ENCODE data around the gene MKNK1. TPM values are rescaled to one million over a fixed set of nuclear protein-coding genes. Genes with fewer than 3 reads are reported as not detected.

MKNK1 gene
- total RNA-seq, 1 experiment from 2014 or later = 40.1 TPM

DNA sequence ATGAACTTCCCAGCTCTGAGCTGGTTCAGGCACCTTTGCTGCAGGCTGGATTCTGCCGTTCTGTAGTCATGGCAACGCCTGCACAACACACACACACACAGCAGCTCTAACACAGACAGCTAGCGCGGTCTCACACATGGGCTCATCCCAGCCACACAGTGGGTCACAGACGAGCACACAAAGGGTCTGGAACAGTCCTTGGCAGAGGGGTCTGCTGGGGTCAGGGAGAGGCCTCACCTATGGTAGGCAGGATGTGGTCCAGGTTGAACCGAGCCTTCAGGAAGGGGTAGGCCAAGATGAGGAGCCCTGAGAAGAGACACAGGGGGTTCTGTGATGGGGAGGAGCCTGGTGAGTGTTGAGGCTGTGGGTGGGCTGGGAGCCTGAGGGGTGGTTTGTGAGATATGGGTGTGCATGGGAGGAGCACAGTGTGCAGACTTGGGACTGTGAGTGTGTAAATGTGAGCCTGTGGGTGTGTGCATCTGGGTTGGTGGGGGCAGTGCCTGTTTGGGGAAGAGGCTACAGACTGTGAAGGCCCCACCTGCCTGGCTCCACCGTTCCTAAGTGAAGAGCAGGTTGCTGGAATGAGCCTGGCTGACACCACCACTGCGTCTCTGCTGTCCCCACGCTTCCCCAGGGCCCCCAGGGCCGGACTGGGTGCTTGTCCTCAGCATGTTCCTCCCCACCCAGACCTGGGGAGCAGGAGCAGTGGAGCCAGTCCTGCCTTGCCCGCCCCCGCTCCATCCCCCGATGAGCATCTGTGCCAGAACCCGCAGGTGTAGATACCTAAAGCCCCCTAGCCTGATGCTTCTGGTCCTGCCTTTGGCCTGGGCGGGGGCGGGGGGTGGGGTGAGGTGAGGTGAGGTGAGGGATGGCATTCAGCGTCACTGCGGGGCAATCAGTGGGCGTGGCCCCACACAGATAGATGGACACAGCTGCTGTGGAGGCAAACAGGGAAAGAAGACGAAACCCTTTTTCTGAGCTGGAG lies 54.1 kb downstream of the MKNK1 start:
- H3K27me3 ChIP-seq (ENCODE audit: control insufficient read depth, insufficient read depth, low read length) = no peaks in the 10 kb centered on the region
- CTCF ChIA-PET = interaction anchor here (0.6 kb wide), 1 partner anchor 483 kb away, joined by 4 read pairs; no protein-coding TSS in a partner anchor
- intact Hi-C loops (cut with micrococcal nuclease; ENCODE audit: unreplicated experiment) = no loop called here

DNA sequence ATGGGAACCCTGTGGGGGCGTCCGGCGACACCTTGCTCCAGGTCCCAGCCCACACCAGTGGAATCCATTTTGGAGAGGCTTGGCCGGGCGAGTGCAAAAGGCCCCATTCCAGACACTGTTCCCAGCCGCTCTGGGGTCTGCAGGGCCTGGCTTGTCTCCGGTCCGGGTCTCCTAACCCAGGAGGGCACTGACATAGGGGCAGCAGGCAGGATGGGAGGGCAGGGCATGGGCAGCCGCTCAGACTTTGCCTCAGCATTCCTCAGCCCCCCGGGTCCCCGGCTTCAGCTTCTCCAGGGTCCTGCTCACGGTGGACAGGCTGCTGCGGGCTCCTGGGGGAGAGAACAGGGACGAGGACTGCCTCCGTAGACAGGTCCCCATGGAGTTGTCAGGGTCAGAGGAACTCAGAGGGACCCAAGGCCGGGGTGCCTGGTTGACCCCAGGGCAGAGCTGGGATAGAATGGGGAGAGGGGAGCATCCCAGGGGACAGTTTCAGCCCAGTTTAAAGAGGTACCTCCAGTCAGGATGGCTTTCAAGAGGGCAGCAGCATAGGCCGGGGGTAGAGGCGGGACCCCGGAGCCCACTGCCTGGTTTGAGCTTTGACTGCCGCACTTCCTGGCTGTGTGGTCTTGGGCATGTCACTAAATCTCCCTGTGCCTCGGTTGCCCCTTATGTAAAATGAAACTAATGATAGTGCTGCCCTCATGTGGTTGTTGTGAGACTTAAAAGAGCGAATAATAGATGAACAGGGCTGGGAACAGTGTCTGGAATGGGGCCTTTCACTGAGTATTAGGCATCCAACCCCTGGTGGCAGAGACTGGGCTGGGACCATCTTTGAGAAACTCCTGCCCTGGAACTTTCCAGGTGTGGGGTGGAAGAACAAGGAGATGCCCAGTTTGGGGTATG lies 56.3 kb downstream of the MKNK1 start:
- no peaks in the 10 kb centered on the region for H3K9me3 ChIP-seq (ENCODE audit: control insufficient read depth, insufficient read depth, low read depth, low read length)
- TF ChIP-seq, protein P1, sequence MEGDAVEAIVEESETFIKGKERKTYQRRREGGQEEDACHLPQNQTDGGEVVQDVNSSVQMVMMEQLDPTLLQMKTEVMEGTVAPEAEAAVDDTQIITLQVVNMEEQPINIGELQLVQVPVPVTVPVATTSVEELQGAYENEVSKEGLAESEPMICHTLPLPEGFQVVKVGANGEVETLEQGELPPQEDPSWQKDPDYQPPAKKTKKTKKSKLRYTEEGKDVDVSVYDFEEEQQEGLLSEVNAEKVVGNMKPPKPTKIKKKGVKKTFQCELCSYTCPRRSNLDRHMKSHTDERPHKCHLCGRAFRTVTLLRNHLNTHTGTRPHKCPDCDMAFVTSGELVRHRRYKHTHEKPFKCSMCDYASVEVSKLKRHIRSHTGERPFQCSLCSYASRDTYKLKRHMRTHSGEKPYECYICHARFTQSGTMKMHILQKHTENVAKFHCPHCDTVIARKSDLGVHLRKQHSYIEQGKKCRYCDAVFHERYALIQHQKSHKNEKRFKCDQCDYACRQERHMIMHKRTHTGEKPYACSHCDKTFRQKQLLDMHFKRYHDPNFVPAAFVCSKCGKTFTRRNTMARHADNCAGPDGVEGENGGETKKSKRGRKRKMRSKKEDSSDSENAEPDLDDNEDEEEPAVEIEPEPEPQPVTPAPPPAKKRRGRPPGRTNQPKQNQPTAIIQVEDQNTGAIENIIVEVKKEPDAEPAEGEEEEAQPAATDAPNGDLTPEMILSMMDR (IDR thresholded peaks at IDR 0.05) = peak; percentile 82
- TF ChIP-seq, protein P2, sequence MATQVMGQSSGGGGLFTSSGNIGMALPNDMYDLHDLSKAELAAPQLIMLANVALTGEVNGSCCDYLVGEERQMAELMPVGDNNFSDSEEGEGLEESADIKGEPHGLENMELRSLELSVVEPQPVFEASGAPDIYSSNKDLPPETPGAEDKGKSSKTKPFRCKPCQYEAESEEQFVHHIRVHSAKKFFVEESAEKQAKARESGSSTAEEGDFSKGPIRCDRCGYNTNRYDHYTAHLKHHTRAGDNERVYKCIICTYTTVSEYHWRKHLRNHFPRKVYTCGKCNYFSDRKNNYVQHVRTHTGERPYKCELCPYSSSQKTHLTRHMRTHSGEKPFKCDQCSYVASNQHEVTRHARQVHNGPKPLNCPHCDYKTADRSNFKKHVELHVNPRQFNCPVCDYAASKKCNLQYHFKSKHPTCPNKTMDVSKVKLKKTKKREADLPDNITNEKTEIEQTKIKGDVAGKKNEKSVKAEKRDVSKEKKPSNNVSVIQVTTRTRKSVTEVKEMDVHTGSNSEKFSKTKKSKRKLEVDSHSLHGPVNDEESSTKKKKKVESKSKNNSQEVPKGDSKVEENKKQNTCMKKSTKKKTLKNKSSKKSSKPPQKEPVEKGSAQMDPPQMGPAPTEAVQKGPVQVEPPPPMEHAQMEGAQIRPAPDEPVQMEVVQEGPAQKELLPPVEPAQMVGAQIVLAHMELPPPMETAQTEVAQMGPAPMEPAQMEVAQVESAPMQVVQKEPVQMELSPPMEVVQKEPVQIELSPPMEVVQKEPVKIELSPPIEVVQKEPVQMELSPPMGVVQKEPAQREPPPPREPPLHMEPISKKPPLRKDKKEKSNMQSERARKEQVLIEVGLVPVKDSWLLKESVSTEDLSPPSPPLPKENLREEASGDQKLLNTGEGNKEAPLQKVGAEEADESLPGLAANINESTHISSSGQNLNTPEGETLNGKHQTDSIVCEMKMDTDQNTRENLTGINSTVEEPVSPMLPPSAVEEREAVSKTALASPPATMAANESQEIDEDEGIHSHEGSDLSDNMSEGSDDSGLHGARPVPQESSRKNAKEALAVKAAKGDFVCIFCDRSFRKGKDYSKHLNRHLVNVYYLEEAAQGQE (IDR thresholded peaks at IDR 0.05; ENCODE audit: insufficient read depth in 1 of 2, low read depth in 2 of 2, low read length in 1 of 2) = no peak
- ATAC-seq (peak; percentile 81), DNase-seq (ENCODE audit: low read depth, low spot score) (peak; percentile 27)
- H3K36me3 ChIP-seq (ENCODE audit: control insufficient read depth, insufficient read depth, low read length) = no peaks in the 10 kb centered on the region
- CTCF ChIA-PET = interaction anchor here (0.6 to 1.8 kb wide), 3 partner anchors 14 to 119 kb away, joined by 4 to 7 read pairs (median 4); no protein-coding TSS in a partner anchor
- POLR2A ChIA-PET = interaction anchor here (0.7 kb wide), 1 partner anchor 23 kb away, joined by 4 read pairs; no protein-coding TSS in a partner anchor
- intact Hi-C loops (cut with micrococcal nuclease; ENCODE audit: unreplicated experiment) (no loop called here), in situ Hi-C loops (cut with HindIII; ENCODE audit: low pct_unique_long_range_greater_than_20kb, low sequenced_read_pairs) (no loop called here)
- no TSS peak for BruUV-seq (replicated peaks)
- no peaks in the 10 kb centered on the region for H3K27me3 ChIP-seq (ENCODE audit: control insufficient read depth, insufficient read depth, low read length)
- H3K4me3 ChIP-seq (ENCODE audit: low read depth in 2 of 2, low read length in 2 of 2) = peak overlapping the region in 1 of 2 experiments; percentile 39; a peak in 2 of 4 replicates
- H3K27ac ChIP-seq (ENCODE audit: low read length) = no peak overlapping the region
- H3K4me1 ChIP-seq (ENCODE audit: control insufficient read depth, insufficient read depth, low read length) = no peaks in the 10 kb centered on the region

More for the DNA sequence above, 54.1 kb downstream of the MKNK1 start:
- no TSS peak for BruUV-seq (replicated peaks)
- TF ChIP-seq, protein P2 (IDR thresholded peaks at IDR 0.05; ENCODE audit: insufficient read depth in 1 of 2, low read depth in 2 of 2, low read length in 1 of 2) = no peak
- TF ChIP-seq TCF7L2 (IDR thresholded peaks at IDR 0.05; ENCODE audit: low read depth, low read length) (no peak), POLR2AphosphoS5 (IDR thresholded peaks at IDR 0.05; ENCODE audit: low read depth, low read length) (no peak), SIN3A (IDR thresholded peaks at IDR 0.05; ENCODE audit: borderline replicate concordance, insufficient read depth, low read depth, low read length) (no peak)
- TF ChIP-seq, protein P1 (IDR thresholded peaks at IDR 0.05) = no peak
- in situ Hi-C loops (cut with HindIII; ENCODE audit: low pct_unique_long_range_greater_than_20kb, low sequenced_read_pairs) = no loop called here
- no peak for DNase-seq (ENCODE audit: low read depth, low spot score)
- Histone ChIP-seq H3K4me1 (ENCODE audit: control insufficient read depth, insufficient read depth, low read length) (no peaks in the 10 kb centered on the region), H3K4me3 (ENCODE audit: low read depth in 2 of 2, low read length in 2 of 2) (no peak overlapping the region), H3K27ac (ENCODE audit: low read length) (no peak overlapping the region), H3K36me3 (ENCODE audit: control insufficient read depth, insufficient read depth, low read length) (no peaks in the 10 kb centered on the region), H3K9me3 (ENCODE audit: control insufficient read depth, insufficient read depth, low read depth, low read length) (no peaks in the 10 kb centered on the region)
- POLR2A ChIA-PET = no interaction called here
- peak; percentile 35; the same call in 1 of the 2 replicates for ATAC-seq
